Body of pancreas (tissue), 4 donors: ENCODE results near the gene WASF1.
A peak's percentile ranks its signal among the peaks of the same experiment; 100 is the strongest.

Experiments
- POLR2A ChIP-seq, 3 donors: fragments of 450-650 bp; IDR thresholded peaks; one replicate each; pipeline ENCODE4 v1.6.1; 2016; ENCODE audit warnings: antibody characterized with exemption in 3 of 3, mild to moderate bottlenecking in 2 of 3
- TF ChIP-seq, protein P1 (sequence below), 7 experiments: fragments of 450-650 bp in 4 of 7; fragments of 200-600 bp in 3 of 7; sonication (generic) in 3 of 7; IDR thresholded peaks; one replicate each; pipeline ENCODE4 v1.5.1; 2016 to 2019; ENCODE audit warnings: antibody characterized with exemption in 7 of 7

DNA sequence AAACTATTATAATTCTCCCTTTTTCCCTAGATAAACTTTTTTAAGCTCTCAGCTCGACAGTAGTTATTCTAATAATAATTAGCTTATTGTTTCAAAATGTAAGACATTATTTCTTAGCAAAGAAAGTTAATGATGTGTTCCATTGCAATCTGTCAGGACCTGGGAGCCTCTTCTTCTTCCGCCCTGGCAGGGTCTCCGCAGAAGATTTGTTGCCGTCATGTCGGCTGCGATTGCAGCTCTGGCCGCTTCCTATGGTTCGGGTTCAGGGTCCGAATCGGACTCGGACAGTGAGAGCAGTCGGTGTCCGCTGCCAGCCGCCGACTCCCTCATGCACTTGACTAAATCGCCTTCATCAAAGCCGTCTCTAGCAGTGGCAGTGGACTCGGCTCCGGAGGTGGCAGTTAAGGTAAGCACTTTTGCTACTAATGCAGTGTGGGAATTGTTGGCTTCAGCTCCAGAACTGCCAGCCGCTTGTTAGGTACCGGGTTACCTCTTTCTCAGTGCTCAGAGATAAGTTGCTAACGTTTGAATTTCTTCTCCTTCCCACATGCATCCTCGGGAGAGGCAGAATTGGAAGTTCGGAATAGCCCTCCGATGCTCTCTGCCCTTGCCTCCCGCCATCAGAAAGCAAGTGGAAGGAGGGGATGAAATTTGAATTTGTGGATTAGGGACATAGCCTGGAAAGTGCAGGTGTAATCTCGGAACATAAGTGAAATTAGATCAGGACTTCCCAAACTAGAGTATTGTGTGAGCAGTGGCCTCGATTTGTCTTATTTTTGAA is 948 bp upstream of the WASF1 start, which contains the start of gene CDC40:
- TF ChIP-seq, protein P1, sequence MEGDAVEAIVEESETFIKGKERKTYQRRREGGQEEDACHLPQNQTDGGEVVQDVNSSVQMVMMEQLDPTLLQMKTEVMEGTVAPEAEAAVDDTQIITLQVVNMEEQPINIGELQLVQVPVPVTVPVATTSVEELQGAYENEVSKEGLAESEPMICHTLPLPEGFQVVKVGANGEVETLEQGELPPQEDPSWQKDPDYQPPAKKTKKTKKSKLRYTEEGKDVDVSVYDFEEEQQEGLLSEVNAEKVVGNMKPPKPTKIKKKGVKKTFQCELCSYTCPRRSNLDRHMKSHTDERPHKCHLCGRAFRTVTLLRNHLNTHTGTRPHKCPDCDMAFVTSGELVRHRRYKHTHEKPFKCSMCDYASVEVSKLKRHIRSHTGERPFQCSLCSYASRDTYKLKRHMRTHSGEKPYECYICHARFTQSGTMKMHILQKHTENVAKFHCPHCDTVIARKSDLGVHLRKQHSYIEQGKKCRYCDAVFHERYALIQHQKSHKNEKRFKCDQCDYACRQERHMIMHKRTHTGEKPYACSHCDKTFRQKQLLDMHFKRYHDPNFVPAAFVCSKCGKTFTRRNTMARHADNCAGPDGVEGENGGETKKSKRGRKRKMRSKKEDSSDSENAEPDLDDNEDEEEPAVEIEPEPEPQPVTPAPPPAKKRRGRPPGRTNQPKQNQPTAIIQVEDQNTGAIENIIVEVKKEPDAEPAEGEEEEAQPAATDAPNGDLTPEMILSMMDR (IDR thresholded peaks at IDR 0.05): no peak
- TF ChIP-seq POLR2A (IDR thresholded peaks at IDR 0.05): peak in 2 of 3 donors; percentile 62 to 75
